GM12875 (cell line): Measurements from ENCODE around the gene SORT1.

ENCODE experiments used
- H3K4me3 ChIP-seq: one replicate; pipeline ENCODE4 v1.5.1; 2011; ENCODE audit warnings: low read depth, low read length, control low read depth
- CTCF ChIP-seq: IDR thresholded peaks from 2 replicates; pipeline ENCODE4 v1.5.1; 2011; ENCODE audit warnings: low read depth, mild to moderate bottlenecking, control low read depth, inconsistent platforms, low read length, moderate library complexity, borderline replicate concordance; ENCODE audit not compliant: insufficient read depth

Gene SORT1

GRCh38 chr1:109356505-109356904, 41.2 kb downstream of the SORT1 start:
- no peak for TF ChIP-seq CTCF
- no peak overlapping the region for H3K4me3 ChIP-seq

GRCh38 chr1:109354929-109355328, 42.8 kb downstream of the SORT1 start:
- no peak overlapping the region for H3K4me3 ChIP-seq
- no peak for TF ChIP-seq CTCF

- TF ChIP-seq CTCF = no peak
These were observed 46.3 kb downstream of the SORT1 start for GRCh38 chr1:109351457-109351856.

GRCh38 chr1:109350655-109351054, 47.1 kb downstream of the SORT1 start:
- no peak overlapping the region for H3K4me3 ChIP-seq
- TF ChIP-seq CTCF = no peak

More at GRCh38 chr1:109351457-109351856, 46.3 kb downstream of the SORT1 start:
- H3K4me3 ChIP-seq = no peak overlapping the region

- H3K4me3 ChIP-seq = no peak overlapping the region
- no peak for TF ChIP-seq CTCF
These were observed 47.5 kb downstream of the SORT1 start for GRCh38 chr1:109350182-109350581.

GRCh38 chr1:109347511-109347910, 50.2 kb downstream of the SORT1 start:
- no peak overlapping the region for H3K4me3 ChIP-seq
- no peak for TF ChIP-seq CTCF

GRCh38 chr1:109341944-109342930, 55.5 kb downstream of the SORT1 start:
- TF ChIP-seq CTCF = no peak
- no peak overlapping the region for H3K4me3 ChIP-seq
